Hair follicle dermal papilla cell (primary cell): ENCODE measurements around the gene OR6K2. TPM values are rescaled to one million over a fixed set of nuclear protein-coding genes. Genes with fewer than 3 reads are reported as not detected.

Source experiments
- total RNA-seq: library from RNA; depleted of rRNA; stranded (reverse); fragments of >200 nt; gene quantifications from 2 replicates; pipeline ENCODE4 v1.2.3, GENCODE V29; 2012

The OR6K2 gene, protein sequence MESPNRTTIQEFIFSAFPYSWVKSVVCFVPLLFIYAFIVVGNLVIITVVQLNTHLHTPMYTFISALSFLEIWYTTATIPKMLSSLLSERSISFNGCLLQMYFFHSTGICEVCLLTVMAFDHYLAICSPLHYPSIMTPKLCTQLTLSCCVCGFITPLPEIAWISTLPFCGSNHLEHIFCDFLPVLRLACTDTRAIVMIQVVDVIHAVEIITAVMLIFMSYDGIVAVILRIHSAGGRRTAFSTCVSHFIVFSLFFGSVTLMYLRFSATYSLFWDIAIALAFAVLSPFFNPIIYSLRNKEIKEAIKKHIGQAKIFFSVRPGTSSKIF
- total RNA-seq = not detected in 2 replicates

DNA sequence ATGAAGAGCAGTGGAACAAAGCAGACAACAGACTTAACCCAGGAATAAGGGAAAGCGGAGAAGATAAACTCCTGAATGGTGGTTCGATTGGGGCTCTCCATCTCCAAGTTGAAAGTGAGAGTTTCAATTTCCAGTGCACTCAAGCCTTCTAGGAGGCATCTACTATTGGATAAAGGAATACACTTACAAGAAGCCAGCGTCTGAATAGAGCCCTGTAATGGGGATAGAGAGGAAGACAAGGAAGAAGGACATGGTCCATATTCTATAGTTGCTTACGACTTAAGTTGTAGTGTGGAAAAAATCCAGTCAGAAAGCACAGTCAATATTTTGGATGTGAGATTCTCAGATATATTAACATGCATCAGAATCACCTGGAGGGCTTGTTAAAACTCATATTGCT is at the start of gene OR6K2:
Gene OR6K2 (minus strand): TSS at position 101 of the 400 bp plus-strand sequence. CDS start 0 bp downstream, at position 101.

GRCh38 chr1:158720620-158721019 is 20.2 kb upstream of the OR6K2 start, which contains the start of gene OR6K3:
TSS of gene OR6K3 (minus strand) at chr1:158720720. CDS start at chr1:158718115, 2,605 bp downstream.

GRCh38 chr1:158686111-158687009 is 14.1 kb downstream of the OR6K2 start, which contains the start of gene SPTA1:
TSS of gene SPTA1 (minus strand) at chr1:158686715. CDS start at chr1:158686517, 198 bp downstream.

Other genes with a start within 250 kb of the OR6K2 start
- gene OR10K1, start 238.8 kb downstream of the OR6K2 start, total RNA-seq = not detected in 2 replicates
- gene OR10R2, start 228.4 kb downstream of the OR6K2 start, total RNA-seq = not detected in 2 replicates
- not detected in 2 replicates for gene OR6Y1, start 146.2 kb downstream of the OR6K2 start, total RNA-seq
- not detected in 2 replicates for gene OR6P1, start 130.1 kb downstream of the OR6K2 start, total RNA-seq
- gene OR10X1, start 120.8 kb downstream of the OR6K2 start, total RNA-seq = not detected in 2 replicates
- gene OR10Z1, start 95.4 kb downstream of the OR6K2 start, total RNA-seq = not detected in 2 replicates
- not detected in 2 replicates for gene SPTA1, start 13.9 kb downstream of the OR6K2 start, total RNA-seq
- gene OR6K3, start 20.1 kb upstream of the OR6K2 start, total RNA-seq = not detected in 2 replicates
- not detected in 2 replicates for gene OR6K6, start 54.1 kb upstream of the OR6K2 start, total RNA-seq
- not detected in 2 replicates for gene OR6N1, start 71.5 kb upstream of the OR6K2 start, total RNA-seq
- gene OR6N2, start 80.6 kb upstream of the OR6K2 start, total RNA-seq = not detected in 2 replicates
- not detected in 2 replicates for gene MNDA, start 130.7 kb upstream of the OR6K2 start, total RNA-seq
- 0.12 TPM in 1 of 2 replicates, not detected in the other for gene PYHIN1, start 230.9 kb upstream of the OR6K2 start, total RNA-seq